ENCODE data around the gene KATNB1. TPM values are rescaled to one million over a fixed set of nuclear protein-coding genes. Genes with fewer than 3 reads are reported as not detected.
A peak's percentile ranks its signal among the peaks of the same experiment; 100 is the strongest.

Gene KATNB1
- polyA plus RNA-seq, 2 of the 4 experiments (the other 2 are of a cell fraction): 21.0 to 21.1 TPM

DNA sequence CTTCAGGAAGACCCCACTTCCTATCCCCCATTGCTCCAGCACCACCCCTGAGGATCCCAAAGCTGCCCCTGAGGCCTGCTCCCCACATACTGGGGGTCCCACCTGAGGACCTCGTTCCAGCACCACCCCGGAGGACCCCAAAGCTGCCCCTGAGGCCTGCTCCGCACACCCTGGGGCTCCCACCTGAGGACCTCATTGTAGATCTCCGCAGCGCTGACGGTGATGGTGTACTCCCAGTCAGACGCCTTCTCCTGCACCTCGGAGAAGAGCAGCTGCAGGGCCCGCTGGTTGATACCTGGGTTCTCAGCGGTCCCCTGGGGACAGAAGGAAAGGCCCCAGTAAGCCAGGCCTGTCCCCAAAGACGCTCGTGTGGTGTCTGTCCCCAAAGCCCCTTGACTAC is 26.4 kb downstream of the KATNB1 start:
- Histone ChIP-seq H3K4me2 (no peak overlapping the region), H3K4me3 (no peak overlapping the region), H3K4me1 (peaks cover 93% of the 10 kb centered on the region), H3K9me3 (no peaks in the 10 kb centered on the region), H3K27ac (peak overlapping the region; percentile 91 to 92; a peak in 4 of 6 replicates)
- POLR2A ChIA-PET: no interaction called here
- WGBS (ENCODE audit: missing lambda C conversion rate): 89% methylated on average over 6 of the region's 12 CpGs
- ATAC-seq (no peak), DNase-seq (ENCODE audit: low read depth in 1 of 2, low spot score in 1 of 2) (no peak), FAIRE-seq (no peak)
- CTCF ChIA-PET: interaction anchor here (0.6 to 6.9 kb wide), 6 partner anchors 8 to 237 kb away, joined by 3 to 96 read pairs (median 4); partner anchors contain the start of gene KIFC3
- TF ChIP-seq, protein P1, sequence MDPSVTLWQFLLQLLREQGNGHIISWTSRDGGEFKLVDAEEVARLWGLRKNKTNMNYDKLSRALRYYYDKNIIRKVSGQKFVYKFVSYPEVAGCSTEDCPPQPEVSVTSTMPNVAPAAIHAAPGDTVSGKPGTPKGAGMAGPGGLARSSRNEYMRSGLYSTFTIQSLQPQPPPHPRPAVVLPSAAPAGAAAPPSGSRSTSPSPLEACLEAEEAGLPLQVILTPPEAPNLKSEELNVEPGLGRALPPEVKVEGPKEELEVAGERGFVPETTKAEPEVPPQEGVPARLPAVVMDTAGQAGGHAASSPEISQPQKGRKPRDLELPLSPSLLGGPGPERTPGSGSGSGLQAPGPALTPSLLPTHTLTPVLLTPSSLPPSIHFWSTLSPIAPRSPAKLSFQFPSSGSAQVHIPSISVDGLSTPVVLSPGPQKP (IDR thresholded peaks at IDR 0.05; ENCODE audit: low read depth, low read length): no peak
- no peak for TF ChIP-seq POLR2AphosphoS2 (conservative IDR thresholded peaks at IDR 0.05; ENCODE audit: low read length)
- TF ChIP-seq CEBPB (IDR thresholded peaks at IDR 0.05): no peak
- TF ChIP-seq FOXS1 (CRISPR knock-in tag; IDR thresholded peaks at IDR 0.05): no peak
- TF ChIP-seq MYC (IDR thresholded peaks at IDR 0.05; ENCODE audit: borderline replicate concordance, low read length): no peak
- no peak for TF ChIP-seq FOSL2 (IDR thresholded peaks at IDR 0.05)
- no peak for TF ChIP-seq FOSL2 (CRISPR knock-in tag; IDR thresholded peaks at IDR 0.05)
- no peak for TF ChIP-seq HOXB13 (CRISPR knock-in tag; IDR thresholded peaks at IDR 0.05; ENCODE audit: low read depth)
- no peak for TF ChIP-seq GATA3 (IDR thresholded peaks at IDR 0.05; ENCODE audit: borderline replicate concordance)
- TF ChIP-seq SREBF2 (IDR thresholded peaks at IDR 0.05): no peak
- TF ChIP-seq CBX8 (IDR thresholded peaks at IDR 0.05): no peak
- TF ChIP-seq ZNF302 (CRISPR knock-in tag; IDR thresholded peaks at IDR 0.05): no peak
- no peak for TF ChIP-seq RFX5 (IDR thresholded peaks at IDR 0.05)
- no peak for TF ChIP-seq EHF (CRISPR knock-in tag; IDR thresholded peaks at IDR 0.05)
- no peak for TF ChIP-seq CHD4 (IDR thresholded peaks at IDR 0.05; ENCODE audit: borderline replicate concordance)
- TF ChIP-seq, protein P2, sequence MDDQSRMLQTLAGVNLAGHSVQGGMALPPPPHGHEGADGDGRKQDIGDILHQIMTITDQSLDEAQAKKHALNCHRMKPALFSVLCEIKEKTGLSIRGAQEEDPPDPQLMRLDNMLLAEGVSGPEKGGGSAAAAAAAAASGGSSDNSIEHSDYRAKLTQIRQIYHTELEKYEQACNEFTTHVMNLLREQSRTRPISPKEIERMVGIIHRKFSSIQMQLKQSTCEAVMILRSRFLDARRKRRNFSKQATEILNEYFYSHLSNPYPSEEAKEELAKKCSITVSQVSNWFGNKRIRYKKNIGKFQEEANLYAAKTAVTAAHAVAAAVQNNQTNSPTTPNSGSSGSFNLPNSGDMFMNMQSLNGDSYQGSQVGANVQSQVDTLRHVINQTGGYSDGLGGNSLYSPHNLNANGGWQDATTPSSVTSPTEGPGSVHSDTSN (IDR thresholded peaks at IDR 0.05): no peak
- TF ChIP-seq ESRRA (IDR thresholded peaks at IDR 0.05; ENCODE audit: borderline replicate concordance, low read length): no peak
- no peak for TF ChIP-seq ZFP36 (IDR thresholded peaks at IDR 0.05; ENCODE audit: borderline replicate concordance, partially characterized antibody)
- TF ChIP-seq NR3C1 (IDR thresholded peaks at IDR 0.05): no peak
- TF ChIP-seq ZC3H11A (IDR thresholded peaks at IDR 0.05): no peak
- TF ChIP-seq KDM1A (IDR thresholded peaks at IDR 0.05; ENCODE audit: low read depth): no peak

DNA sequence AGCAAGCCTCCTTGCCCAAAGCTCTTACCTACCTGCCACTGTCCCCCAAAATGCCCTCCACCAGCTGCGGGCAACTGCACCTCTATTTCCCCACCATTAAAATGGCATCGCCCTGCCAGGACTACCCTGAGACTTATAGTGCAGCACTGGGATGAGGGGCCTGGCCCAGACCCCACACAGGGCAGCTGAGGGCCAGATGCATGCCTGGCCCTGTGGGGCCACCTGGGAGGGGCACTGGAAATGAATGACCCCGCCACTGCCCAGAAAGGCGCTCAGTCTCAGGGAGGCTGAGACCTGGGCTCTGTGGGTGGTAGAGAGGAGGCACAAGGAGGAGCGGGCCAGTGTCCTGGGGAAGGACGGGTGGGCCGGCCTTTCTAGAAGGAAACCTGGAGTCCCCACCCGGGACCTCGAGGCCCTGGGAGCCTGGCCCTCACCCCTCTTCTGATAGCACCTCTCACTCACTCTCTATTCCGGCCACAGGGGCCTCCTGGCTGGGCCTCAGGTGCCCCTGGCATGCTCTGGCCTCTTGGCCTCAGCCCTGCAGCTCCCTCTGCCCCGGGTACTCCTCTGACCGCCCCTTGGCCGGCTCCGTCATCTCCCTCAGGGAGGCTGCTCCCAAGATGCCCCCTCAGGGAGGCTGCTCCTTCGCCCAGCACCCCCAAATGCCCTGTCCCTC is 26.9 kb downstream of the KATNB1 start:
- Histone ChIP-seq H3K4me2 (no peak overlapping the region), H3K4me3 (no peak overlapping the region), H3K4me1 (peaks cover 87% of the 10 kb centered on the region), H3K9me3 (no peaks in the 10 kb centered on the region), H3K27ac (peak overlapping the region; percentile 91 to 92; a peak in 5 of 6 replicates)
- ChIA-PET POLR2A (no interaction called here), CTCF (interaction anchor here (1.8 to 6.9 kb wide), 2 partner anchors 7 to 101 kb away, joined by 6 to 96 read pairs; no protein-coding TSS in a partner anchor)
- no peak for ATAC-seq
- WGBS (ENCODE audit: missing lambda C conversion rate): 89% methylated on average over 13 of the region's 15 CpGs
- TF ChIP-seq NPAS2 (CRISPR knock-in tag; IDR thresholded peaks at IDR 0.05; ENCODE audit: borderline replicate concordance) (no peak), FOXS1 (CRISPR knock-in tag; IDR thresholded peaks at IDR 0.05) (no peak)
- FAIRE-seq: no peak
- DNase-seq (ENCODE audit: low read depth in 1 of 2, low spot score in 1 of 2): no peak

Data from A549 (cell line).